K562 (cell line): ENCODE data around the gene ATXN2L. TPM values are rescaled to one million over a fixed set of nuclear protein-coding genes. Genes with fewer than 3 reads are reported as not detected.
A peak's percentile ranks its signal among the peaks of the same experiment; 100 is the strongest.

ENCODE experiments used
- ARID4B ChIP-seq: sonication (generic); formaldehyde crosslinking; IDR thresholded peaks from 2 replicates; pipeline ENCODE4 v1.8.0; 2022; ENCODE audit warnings: mild to moderate bottlenecking, missing genetic modification reagents
- ATF1 ChIP-seq, 2 experiments: fragments of 450-650 bp in 1 of 2; IDR thresholded peaks; 2 replicates each; pipeline ENCODE4 v1.6.1; 2016; ENCODE audit warnings: missing compliant biosample characterization in 1 of 2, missing genetic modification characterization in 1 of 2
- CBX2 ChIP-seq: fragments of 200-600 bp; sonication (generic); IDR thresholded peaks from one replicate; pipeline ENCODE4 v1.6.1; 2012; ENCODE audit warnings: mild to moderate bottlenecking, low read length, inconsistent platforms; ENCODE audit not compliant: insufficient read depth, poor library complexity, severe bottlenecking
- HNRNPK ChIP-seq: fragments of 200-400 bp; formaldehyde crosslinking; IDR thresholded peaks from one replicate; pipeline ENCODE4 v1.6.1; 2018; ENCODE audit warnings: mild to moderate bottlenecking, low read depth, low read length; ENCODE audit not compliant: poor library complexity, severe bottlenecking
- POLR2A ChIP-seq: fragments of 450-650 bp; conservative IDR thresholded peaks from 2 replicates; pipeline ENCODE4 v1.6.1; 2016
- SIN3A ChIP-seq, 2 experiments: fragments of 150-350 bp in 1 of 2; IDR thresholded peaks; 2 replicates each; pipeline ENCODE4 v1.6.1; 2011 to 2016; ENCODE audit warnings: borderline replicate concordance in 2 of 2, low read depth in 2 of 2, low read length in 2 of 2, mild to moderate bottlenecking in 2 of 2, moderate library complexity in 2 of 2; ENCODE audit not compliant: control insufficient read depth in 1 of 2
- ZBTB40 ChIP-seq, 2 experiments: fragments of 450-650 bp in 1 of 2; sonication (generic) in 1 of 2; formaldehyde crosslinking in 1 of 2; IDR thresholded peaks; 2 replicates each; pipeline versions ENCODE4 v1.7.1 to v1.9.0; 2016 to 2022; ENCODE audit warnings: inconsistent platforms in 1 of 2, mild to moderate bottlenecking in 1 of 2, missing genetic modification reagents in 1 of 2
- ZNF232 ChIP-seq: sonication (generic); formaldehyde crosslinking; IDR thresholded peaks from 2 replicates; pipeline ENCODE4 v1.8.0; 2022; ENCODE audit warnings: mild to moderate bottlenecking, missing genetic modification reagents
- ZNF280A ChIP-seq: fragments of 450-650 bp; IDR thresholded peaks from 2 replicates; pipeline ENCODE4 v1.6.1; 2018; ENCODE audit warnings: mild to moderate bottlenecking, low read depth; ENCODE audit not compliant: partially characterized antibody
- ZNF644 ChIP-seq: fragments of 200-800 bp; sonication (Bioruptor generic); IDR thresholded peaks from 2 replicates; pipeline ENCODE4 v1.6.1; 2016; ENCODE audit warnings: low read depth, missing genetic modification characterization, missing compliant biosample characterization
- polyA plus RNA-seq, 8 experiments: library from polyadenylated mRNA; depleted of rRNA in 4 of 8; stranded (reverse) in 5 of 8; unstranded in 3 of 8; fragments of >200 nt; fragmentation: Nextera tagmentation in 2 of 8; fragmentation: Illumina TruSeq in 1 of 8; extraction: Ambion mirVana in 2 of 8; extraction: Trizol in 1 of 8; gene quantifications; 2 replicates each; pipeline versions ENCODE4 v1.2.1 to v1.2.3, GENCODE V29; 2011 to 2014; ENCODE audit warnings: inconsistent platforms in 1 of 8, missing spikeins in 1 of 8
- total RNA-seq, 7 experiments: library from RNA; depleted of rRNA in 6 of 7; stranded (reverse); fragments of >200 nt in 6 of 7; fragmentation: Illumina TruSeq in 2 of 7; extraction: Trizol in 2 of 7; gene quantifications; 2 replicates each; pipeline versions ENCODE4 v1.2.1 to v1.2.3, GENCODE V29; 2011 to 2021; ENCODE audit warnings: low replicate concordance in 1 of 7

ATXN2L gene
- total and polyA plus RNA-seq, 9 of the 15 experiments (the other 6 are each of a cell fraction or from before 2014, with no cell fraction given) = 3.8 to 280 (median 37.2) TPM

GRCh38 chr16:28823291-28823872, 583 bp downstream of the ATXN2L start (continued):
- peak; percentile 64; the same call in 1 of the 2 replicates for TF ChIP-seq ARID4B
- TF ChIP-seq ZNF232 = no peak; the same call in 1 of the 2 replicates
- TF ChIP-seq CBX2 = no peak
- TF ChIP-seq SIN3A (IDR thresholded peaks at IDR 0.05; ENCODE audit: borderline replicate concordance in 2 of 2, control insufficient read depth in 1 of 2, low read depth in 2 of 2, low read length in 2 of 2) = peak in 1 of 2 experiments; percentile 65; a peak in 1 of 4 replicates
- TF ChIP-seq ZNF644 = no peak
- 0 out of 2 replicates have a peak, but pooled peaks have one; percentile 57 for TF ChIP-seq POLR2A
- no peak for TF ChIP-seq ATF1 (CRISPR knock-in tag; IDR thresholded peaks at IDR 0.05)
- no peak for TF ChIP-seq ATF1 (tag; IDR thresholded peaks at IDR 0.05)
- TF ChIP-seq ZNF280A = no peak
- no peak for TF ChIP-seq HNRNPK
- no peak for TF ChIP-seq ZBTB40 (IDR thresholded peaks at IDR 0.05)
- no peak for TF ChIP-seq ZBTB40 (CRISPR knock-in tag; IDR thresholded peaks at IDR 0.05)
